RWPE2 (cell line): ENCODE measurements around the gene OSBPL2.

Source experiments
- ATAC-seq: fragments of 200-7000 bp; cut with Tn5 transposase; 3 replicates; pipeline ENCODE4 v1.9.1; 2021; ENCODE audit warnings: low read depth
- DNase-seq: peaks from one replicate; pipeline ENCODE4 v3.0.0-alpha.2; 2020; ENCODE audit warnings: low spot score
- H3K27ac ChIP-seq: fragments of 450-650 bp; 2 replicates; pipeline ENCODE4 v1.5.1; 2017; ENCODE audit warnings: mild to moderate bottlenecking; ENCODE audit not compliant: poor library complexity, severe bottlenecking
- H3K27me3 ChIP-seq: fragments of 250-450 bp; sonication (Bioruptor Pico); 2 replicates; pipeline ENCODE4 v1.5.1; 2021; ENCODE audit warnings: mild to moderate bottlenecking, moderate library complexity; ENCODE audit not compliant: insufficient read depth, poor library complexity, severe bottlenecking
- H3K36me3 ChIP-seq: fragments of 250-450 bp; sonication (Bioruptor Pico); 2 replicates; pipeline ENCODE4 v1.5.1; 2020; ENCODE audit warnings: low read depth, mild to moderate bottlenecking, moderate library complexity
- H3K4me1 ChIP-seq: fragments of 250-450 bp; sonication (Bioruptor Pico); 2 replicates; pipeline ENCODE4 v1.5.1; 2021; ENCODE audit warnings: mild to moderate bottlenecking, moderate library complexity; ENCODE audit not compliant: insufficient read depth, poor library complexity, severe bottlenecking
- H3K4me3 ChIP-seq: fragments of 250-450 bp; sonication (Bioruptor Pico); 2 replicates; pipeline ENCODE4 v1.5.1; 2021; ENCODE audit warnings: mild to moderate bottlenecking, moderate library complexity; ENCODE audit not compliant: severe bottlenecking
- H3K9me3 ChIP-seq: fragments of 250-450 bp; sonication (Bioruptor Pico); 2 replicates; pipeline ENCODE4 v1.5.1; 2021; ENCODE audit warnings: mild to moderate bottlenecking, moderate library complexity; ENCODE audit not compliant: severe bottlenecking
- TF ChIP-seq, protein P1 (sequence below): fragments of 450-650 bp; IDR thresholded peaks from one replicate; pipeline ENCODE4 v1.5.1; 2017; ENCODE audit warnings: mild to moderate bottlenecking, moderate library complexity; ENCODE audit not compliant: poor library complexity, severe bottlenecking

Gene OSBPL2

DNA sequence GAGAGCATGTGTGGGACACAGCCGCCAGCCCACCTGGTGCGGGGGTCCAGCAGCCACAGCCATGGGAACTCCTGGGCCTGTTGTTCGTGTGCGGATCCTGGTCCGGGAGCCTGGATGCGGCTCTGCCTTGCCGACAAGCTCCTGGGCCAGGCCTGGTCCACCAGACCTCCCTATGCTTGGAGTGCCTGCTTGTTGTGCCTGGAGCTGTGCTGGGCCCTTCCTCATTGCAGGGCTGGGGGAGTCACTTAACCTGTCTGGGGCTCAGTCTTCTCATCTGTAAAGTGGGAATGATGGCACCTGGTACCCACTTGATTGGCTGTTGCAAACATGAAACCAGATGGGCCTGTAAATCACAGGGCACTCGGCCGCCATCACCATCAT, 2.6 kb upstream of the OSBPL2 start:
- H3K9me3 ChIP-seq = no peaks in the 10 kb centered on the region
- H3K27me3 ChIP-seq = no peaks in the 10 kb centered on the region
- TF ChIP-seq, protein P1, sequence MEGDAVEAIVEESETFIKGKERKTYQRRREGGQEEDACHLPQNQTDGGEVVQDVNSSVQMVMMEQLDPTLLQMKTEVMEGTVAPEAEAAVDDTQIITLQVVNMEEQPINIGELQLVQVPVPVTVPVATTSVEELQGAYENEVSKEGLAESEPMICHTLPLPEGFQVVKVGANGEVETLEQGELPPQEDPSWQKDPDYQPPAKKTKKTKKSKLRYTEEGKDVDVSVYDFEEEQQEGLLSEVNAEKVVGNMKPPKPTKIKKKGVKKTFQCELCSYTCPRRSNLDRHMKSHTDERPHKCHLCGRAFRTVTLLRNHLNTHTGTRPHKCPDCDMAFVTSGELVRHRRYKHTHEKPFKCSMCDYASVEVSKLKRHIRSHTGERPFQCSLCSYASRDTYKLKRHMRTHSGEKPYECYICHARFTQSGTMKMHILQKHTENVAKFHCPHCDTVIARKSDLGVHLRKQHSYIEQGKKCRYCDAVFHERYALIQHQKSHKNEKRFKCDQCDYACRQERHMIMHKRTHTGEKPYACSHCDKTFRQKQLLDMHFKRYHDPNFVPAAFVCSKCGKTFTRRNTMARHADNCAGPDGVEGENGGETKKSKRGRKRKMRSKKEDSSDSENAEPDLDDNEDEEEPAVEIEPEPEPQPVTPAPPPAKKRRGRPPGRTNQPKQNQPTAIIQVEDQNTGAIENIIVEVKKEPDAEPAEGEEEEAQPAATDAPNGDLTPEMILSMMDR = no peak
- no peak overlapping the region for H3K4me3 ChIP-seq
- H3K4me1 ChIP-seq = peaks cover 11% of the 10 kb centered on the region
- ATAC-seq = no peak
- no peak overlapping the region for H3K27ac ChIP-seq
- no peak for DNase-seq
- H3K36me3 ChIP-seq = peaks cover 11% of the 10 kb centered on the region

DNA sequence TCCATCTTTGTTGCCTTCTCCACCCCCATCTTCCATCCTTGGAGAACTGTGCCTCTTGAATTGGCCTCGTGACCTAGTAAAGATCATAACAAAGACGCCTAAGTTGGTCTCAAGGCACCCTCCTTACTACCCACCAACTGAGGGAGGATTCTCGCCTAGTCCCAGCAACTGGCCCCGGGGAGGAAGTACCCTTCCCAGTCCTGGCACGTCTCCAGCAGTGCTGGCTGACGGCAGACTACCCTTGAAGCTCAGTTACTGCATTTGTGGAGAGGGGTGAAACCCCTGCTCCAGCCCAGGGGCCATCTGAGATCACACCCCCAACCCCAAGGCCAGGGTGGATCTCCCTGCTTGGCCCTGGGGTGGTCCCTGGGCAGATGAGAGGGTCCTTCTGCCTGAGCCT, 2.1 kb upstream of the OSBPL2 start:
- DNase-seq (no peak), ATAC-seq (no peak)
- H3K27me3 ChIP-seq = no peaks in the 10 kb centered on the region
- H3K36me3 ChIP-seq = peaks cover 15% of the 10 kb centered on the region
- H3K27ac ChIP-seq = no peak overlapping the region
- H3K9me3 ChIP-seq = no peaks in the 10 kb centered on the region
- H3K4me1 ChIP-seq = peaks cover 15% of the 10 kb centered on the region
- no peak overlapping the region for H3K4me3 ChIP-seq
- TF ChIP-seq, protein P1 = no peak

DNA sequence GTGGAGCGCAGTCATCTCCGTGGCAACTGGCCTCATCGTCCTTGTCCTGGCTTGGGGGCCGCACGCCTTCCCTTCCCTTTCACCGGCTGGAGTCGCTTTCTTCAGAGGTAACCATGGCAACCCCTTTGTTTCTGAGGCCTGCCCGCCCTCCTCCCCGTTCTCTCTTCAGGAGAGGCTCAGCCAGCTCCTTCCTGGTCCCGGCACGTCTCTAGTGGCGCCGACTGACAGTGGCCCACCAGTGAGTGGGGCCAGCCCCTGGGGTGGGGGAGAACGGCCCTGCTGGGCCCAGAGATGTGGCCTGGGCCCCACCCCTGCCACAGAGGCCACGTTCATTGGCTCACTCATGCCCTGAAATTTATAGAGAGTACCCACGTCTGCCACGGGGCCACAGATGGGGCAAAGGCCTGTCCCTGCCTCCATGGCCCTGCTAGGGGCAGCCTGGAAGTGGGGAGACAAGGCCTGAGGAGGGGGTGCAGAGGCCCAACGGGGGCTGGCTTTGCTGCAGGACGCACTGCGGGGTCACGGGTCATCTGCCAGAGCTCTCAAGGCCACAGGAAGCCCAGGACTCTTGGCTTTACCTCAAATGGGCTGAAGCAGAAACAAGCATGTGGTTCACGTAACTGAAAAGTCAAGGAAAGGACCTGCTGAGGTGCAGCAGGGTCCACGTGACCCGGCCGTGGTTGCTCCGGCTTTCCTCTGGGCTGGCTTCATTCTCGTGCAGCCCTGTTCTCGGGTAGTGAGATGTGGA, 1.4 kb upstream of the OSBPL2 start:
- H3K27me3 ChIP-seq = no peaks in the 10 kb centered on the region
- no peaks in the 10 kb centered on the region for H3K9me3 ChIP-seq
- peaks cover 23% of the 10 kb centered on the region for H3K4me1 ChIP-seq
- no peak overlapping the region for H3K27ac ChIP-seq
- no peak for ATAC-seq
- TF ChIP-seq, protein P1 = no peak
- H3K4me3 ChIP-seq = no peak overlapping the region
- no peak for DNase-seq
- H3K36me3 ChIP-seq = peaks cover 17% of the 10 kb centered on the region

DNA sequence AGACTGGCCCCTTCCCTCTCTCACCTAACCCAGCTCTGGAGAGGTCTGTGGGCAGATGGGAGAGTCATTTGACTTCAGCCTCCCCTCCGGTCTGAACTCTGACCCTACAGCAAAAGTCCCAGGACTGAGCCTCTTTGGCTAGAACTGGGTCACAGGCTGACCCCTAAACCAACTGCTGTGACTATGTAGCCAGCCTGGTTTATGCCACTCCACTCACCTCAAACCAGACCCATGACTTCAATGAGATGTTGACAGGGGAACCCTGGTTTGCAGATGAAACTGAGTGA, 864 bp upstream of the OSBPL2 start:
- Histone ChIP-seq H3K27ac (no peak overlapping the region), H3K9me3 (no peaks in the 10 kb centered on the region), H3K36me3 (peaks cover 23% of the 10 kb centered on the region), H3K4me1 (peaks cover 24% of the 10 kb centered on the region), H3K4me3 (no peak overlapping the region), H3K27me3 (no peaks in the 10 kb centered on the region)
- ATAC-seq (no peak), DNase-seq (no peak)
- TF ChIP-seq, protein P1 = no peak

DNA sequence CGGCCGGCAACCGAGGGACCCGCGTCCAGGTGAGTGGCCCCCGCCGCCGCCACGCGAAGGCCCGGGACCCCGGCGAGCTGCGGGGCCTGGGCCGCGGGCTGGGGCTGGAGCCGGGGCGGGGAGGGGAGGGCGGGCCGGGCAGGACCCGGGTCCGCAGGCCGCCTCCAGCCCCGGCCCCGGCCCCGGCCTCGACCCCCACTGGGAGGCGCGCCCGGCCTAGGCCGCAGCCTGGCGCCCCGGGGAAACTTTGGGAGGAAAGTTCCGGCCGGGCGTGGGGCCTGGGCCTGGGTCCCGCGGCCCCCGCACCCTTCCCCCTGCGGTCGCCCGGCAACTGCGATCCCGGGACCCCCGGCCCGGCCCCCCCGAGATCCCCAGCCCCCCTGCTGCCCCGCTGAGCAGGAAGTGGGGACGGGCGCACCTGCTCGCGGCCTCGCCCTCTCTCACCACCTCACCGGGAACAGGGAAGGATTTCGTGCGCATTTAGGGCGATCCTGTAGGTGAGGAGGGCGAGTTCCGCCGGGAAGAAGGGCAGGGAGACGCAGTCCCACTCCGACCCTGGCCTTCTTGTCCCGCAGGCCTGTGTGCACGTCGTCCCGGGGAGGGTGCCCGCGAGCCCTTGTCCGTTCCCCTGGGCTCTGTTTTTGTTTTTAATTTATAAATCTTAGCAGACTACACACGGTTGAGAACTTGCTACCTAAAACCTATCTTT, 402 bp downstream of the OSBPL2 start:
- Histone ChIP-seq H3K27ac (peak overlapping the region; percentile 46), H3K4me1 (peaks cover 24% of the 10 kb centered on the region)

More for the DNA sequence above, 402 bp downstream of the OSBPL2 start:
- no peaks in the 10 kb centered on the region for H3K27me3 ChIP-seq
- ATAC-seq = peak; percentile 24
- no peak for DNase-seq
- TF ChIP-seq, protein P1 = peak; percentile 32
- peak overlapping the region; percentile 52 for H3K4me3 ChIP-seq
- peaks cover 27% of the 10 kb centered on the region for H3K36me3 ChIP-seq
- no peaks in the 10 kb centered on the region for H3K9me3 ChIP-seq
